ENCODE measurements around the gene GLP2R.

GRCh38 chr17:9931144-9931741 lies 105.5 kb downstream of the GLP2R start:
- TF ChIP-seq CTCF (IDR thresholded peaks at IDR 0.05; ENCODE audit: insufficient read depth, low read length) (no peak), POLR2AphosphoS5 (IDR thresholded peaks at IDR 0.05; ENCODE audit: low read depth) (no peak)
